NCI-H510A treated with DMSO at 0.1 percent for 48 hours (cell line): ENCODE measurements around the gene RFX7.
"Not testable (repeated sequence)": the region's sequence is repeated elsewhere in the genome, so short reads cannot be mapped to it uniquely, and the experiment has no call there.

ENCODE experiments used
- DNase-seq: peaks from one replicate; lab custom pipeline; 2025; lab: John Stamatoyannopoulos, UW

The RFX7 gene

GRCh38 chr15:56205061-56205876, 38.4 kb downstream of the RFX7 start:
- DNase-seq, result no peak

- DNase-seq, result not testable (repeated sequence)
These were observed 40.3 kb downstream of the RFX7 start for GRCh38 chr15:56203312-56203922.

DNA sequence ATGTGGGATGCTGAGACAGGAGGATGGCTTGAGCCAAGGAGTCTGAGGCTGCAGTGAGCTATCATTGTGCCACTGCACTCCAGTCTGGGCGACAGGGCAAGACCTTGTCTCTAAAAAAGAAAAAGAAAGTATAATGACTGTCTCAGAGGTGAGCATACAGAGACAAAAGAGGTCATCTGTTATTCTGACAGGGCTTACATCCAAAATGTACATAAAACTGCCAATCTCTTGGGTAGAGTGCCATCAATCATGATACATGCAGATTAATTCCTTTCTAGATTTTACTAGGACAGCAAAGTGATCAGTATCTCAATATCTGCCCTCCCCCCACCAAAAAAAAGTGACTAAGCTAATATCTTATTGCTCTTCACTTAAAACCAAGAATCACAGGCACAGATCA, 41.0 kb downstream of the RFX7 start:
- DNase-seq, result no peak

GRCh38 chr15:56199038-56199437, 44.6 kb downstream of the RFX7 start:
- no peak for DNase-seq

DNA sequence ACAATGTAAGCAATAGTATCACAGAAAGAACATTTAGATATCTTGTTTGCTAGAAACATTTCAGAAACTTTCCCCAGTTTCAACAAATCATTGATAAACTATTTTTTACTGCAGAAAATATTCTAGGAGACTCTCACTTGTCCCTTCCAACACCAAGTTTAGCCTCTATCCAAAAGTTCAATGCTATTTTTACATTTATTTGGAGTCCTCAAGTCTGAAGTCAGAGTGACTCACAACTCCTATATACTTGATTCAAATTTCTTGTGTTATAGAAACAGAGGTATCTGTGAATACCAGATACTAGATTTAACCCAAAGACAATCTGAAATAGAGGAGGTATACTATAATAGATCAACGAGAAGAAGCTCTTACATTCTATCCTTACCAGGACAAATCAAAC, 49.6 kb downstream of the RFX7 start:
- DNase-seq, result no peak

DNA sequence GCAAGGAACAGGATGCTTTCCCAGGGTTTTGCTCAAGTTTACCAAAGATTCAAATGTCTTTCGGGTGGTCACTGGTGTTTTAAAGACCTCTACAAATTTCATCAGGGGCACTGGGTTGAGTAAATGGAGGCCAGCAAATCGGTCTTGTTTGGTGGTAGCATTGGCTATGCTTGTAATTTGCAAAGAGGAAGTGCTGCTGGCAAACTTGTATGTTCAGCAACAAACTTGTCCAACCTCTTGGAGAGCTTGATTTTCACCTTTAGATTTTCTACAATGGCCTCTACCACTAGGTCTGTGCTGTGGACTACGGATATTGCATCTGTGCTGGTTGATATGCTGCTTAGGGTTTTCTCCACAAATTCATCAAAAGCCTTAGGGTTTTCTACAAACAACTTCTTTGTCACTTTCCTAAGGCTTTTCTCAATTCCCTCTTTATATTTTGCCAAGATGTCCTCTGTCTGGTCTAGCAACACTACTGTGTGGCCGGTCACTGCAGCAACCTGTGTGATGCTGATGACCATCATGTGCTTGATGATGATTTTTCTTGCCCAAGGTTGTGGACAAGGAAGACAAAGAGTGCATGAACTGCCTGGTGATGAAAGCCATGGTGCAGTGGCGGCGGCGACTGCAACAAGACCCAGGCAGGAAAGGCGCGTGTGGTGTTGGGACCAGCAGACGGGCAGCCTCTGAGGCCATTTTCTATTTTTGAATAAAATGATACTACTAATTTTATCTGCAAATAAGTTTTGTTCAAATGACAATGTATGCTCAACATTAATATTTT, 50.8 kb downstream of the RFX7 start:
- no peak for DNase-seq

GRCh38 chr15:56187665-56188064, 56.0 kb downstream of the RFX7 start:
- DNase-seq, result no peak

DNA sequence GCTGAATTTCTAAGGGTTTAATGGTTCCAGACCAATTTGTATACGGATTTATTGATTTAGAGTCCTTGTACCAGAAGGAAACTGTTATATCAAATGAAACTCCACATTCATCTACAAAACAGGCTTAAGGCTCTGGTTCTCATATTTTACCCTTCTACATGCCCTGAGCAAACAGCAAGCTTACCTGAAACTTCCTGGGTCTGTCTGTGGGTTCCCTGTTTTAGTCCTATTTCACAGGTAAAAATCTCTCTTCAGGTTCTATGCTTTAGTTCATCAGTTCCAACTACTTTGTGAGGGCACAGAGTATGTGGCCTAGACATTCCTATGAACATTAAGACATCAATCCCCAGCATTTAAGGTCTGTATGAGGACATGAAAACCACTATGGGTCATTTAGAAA, 57.7 kb downstream of the RFX7 start:
- DNase-seq, result no peak

DNA sequence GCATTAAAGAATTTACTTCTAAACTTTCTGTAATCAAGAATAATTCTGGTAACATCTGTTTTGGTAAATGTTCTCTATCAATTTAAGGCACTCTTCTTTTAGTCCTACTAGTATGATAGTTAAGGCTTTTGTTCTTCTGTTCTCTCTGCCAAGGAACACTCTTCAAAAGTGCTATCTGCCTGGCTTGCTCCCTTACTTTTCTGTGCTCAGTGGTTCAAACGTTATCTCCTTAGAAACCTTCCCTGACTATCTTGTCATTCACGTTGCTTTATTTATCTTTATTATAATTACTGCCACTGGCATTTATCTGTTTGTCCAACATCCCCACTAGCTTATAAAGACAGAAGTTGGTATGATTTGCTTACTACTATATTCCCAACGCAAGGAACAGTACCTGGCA, 59.2 kb downstream of the RFX7 start:
- DNase-seq, result no peak

- no peak for DNase-seq
These were observed 62.8 kb downstream of the RFX7 start for GRCh38 chr15:56180851-56181250.

- DNase-seq, result no peak
These were observed 66.7 kb downstream of the RFX7 start for GRCh38 chr15:56176996-56177395.

DNA sequence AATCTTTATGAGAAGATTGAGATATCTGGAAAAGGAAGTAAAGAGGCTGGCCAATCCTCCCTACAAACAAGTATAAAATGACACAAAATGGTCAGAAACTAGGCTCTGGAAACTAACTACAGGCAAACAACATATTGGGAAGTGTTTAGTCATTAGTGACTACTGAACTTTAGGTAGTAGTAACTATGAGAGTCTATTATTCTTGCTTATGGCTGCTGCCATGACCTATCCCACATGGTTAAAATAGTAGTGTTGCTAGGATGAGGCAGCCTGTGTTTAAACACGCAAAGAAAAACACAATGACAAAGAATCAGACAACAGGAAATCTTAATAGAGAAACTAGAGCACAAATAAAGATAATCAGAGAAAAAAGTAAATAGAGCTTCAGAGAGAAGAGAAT, 67.9 kb downstream of the RFX7 start:
- DNase-seq, result no peak

DNA sequence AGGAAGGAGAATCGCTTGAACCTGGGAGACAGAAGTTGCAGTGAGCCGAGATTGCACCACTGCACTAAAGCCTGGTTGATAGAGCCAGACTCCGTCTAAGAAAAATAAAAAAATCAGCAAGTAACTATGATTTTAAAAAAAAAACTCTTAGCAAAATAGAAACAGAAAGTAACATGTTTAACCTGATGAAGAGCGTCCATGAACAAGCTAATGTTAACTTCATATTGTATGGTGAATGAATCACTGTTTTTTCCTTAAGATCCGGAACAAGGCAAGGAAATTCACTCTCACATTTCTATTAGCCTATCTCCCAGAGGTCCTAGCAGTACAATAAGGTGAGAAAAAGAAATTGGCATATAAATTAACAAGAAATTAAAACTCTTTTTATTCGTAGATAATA, 69.0 kb downstream of the RFX7 start:
- no peak for DNase-seq

GRCh38 chr15:56168394-56168793, 75.3 kb downstream of the RFX7 start:
- no peak for DNase-seq

DNA sequence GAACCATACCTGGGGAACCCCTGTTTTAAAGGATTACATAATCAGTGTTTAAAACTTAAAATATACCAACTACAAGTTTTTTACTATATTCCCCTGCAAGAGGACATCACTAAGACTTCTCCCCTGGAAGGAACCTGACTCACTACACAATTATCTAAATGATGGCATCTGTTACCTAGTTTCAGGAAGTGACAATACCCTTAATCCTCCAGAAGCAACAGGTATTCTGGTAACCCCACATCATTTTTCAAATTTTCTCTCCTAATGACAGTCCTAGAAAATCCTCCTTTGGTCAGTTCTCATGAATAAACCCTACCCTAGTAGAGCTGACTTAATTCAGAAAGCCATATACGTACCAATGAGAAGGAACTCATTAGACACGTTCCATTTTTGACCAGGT, 78.4 kb downstream of the RFX7 start:
- no peak for DNase-seq

DNA sequence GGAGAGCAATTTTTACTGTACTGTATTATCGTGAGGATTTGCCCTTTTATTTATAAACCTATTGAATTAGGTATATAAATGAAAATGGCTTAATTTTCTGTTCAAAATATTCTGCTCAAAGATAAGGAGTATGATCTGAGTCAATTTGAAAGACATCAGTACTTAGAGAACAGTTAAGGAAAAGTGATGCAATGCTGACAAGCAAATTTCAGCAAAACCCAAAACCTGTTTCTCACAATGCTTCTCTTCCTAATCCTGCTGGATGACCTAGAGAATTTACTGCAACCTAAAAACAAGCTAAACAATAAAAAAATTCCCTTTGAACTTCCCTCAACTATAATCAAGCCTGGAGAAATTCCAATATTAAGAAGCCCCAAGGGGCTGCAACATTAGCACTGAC, 82.7 kb downstream of the RFX7 start:
- no peak for DNase-seq

GRCh38 chr15:56156877-56157276, 86.8 kb downstream of the RFX7 start:
- no peak for DNase-seq

- not testable (repeated sequence) for DNase-seq
These were observed 88.4 kb downstream of the RFX7 start for GRCh38 chr15:56155278-56155677.

- not testable (repeated sequence) for DNase-seq
These were observed 88.9 kb downstream of the RFX7 start for GRCh38 chr15:56154768-56155167.

- no peak for DNase-seq
These were observed 93.5 kb downstream of the RFX7 start for GRCh38 chr15:56150204-56150603.

DNA sequence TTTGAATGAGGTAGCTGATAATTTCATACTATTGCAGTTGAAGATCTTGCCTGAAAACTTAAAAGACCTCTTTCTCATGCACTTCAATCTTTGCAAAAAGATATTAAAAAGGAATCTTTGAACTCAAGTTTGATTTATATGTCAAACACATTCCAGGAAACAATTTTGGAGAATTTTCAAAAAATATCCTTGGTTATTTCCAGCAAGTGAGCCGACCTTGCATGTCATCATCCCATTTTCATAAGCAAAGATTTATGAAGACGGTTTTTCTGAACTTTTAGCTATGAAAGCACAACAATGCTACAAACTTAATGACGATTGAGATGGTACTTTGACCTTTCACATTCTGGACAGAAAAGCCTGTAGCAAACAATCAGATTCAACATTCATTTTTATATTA, 95.6 kb downstream of the RFX7 start:
- DNase-seq, result no peak

DNA sequence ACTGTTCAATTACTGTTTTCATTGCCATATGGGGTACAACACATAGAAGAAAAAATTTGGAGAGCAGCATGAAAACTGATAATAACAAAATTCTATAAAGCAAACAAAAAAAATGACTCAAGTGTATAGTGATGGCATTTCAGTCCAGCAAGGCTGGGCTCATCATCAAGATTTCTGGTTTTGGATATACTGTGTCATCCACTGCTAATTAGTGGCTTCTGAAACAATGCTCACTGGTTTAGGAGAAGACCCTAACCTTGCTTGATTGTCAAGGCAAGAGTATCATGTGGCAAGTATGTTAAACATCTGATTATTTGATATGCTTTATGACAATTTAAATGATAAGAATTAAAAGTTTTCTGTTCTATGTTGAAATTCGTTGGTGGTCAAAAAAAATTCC, 96.9 kb downstream of the RFX7 start:
- DNase-seq, result no peak

DNA sequence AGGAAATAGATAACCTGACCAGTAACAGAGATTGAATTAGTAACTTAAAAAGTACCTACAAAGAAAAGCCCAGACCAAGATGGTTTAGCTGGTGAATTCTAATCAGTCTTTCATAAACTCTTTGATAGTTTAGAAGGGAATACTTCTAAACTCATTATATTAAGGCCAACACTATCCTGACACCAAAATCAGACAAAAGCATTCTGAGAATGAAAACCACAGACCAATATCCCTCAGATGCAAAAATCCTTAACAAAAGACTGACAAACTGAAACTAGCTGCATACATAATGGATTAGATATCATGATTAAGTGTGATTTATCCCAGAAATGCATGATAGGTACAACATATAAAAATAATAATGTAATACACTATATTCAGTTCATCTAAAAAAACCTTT, 115.6 kb downstream of the RFX7 start:
- no peak for DNase-seq
